ENCODE measurements around the gene GSTT4. TPM values are rescaled to one million over a fixed set of nuclear protein-coding genes. Genes with fewer than 3 reads are reported as not detected.
A peak's percentile ranks its signal among the peaks of the same experiment; 100 is the strongest.

The GSTT4 gene
- total and polyA plus RNA-seq, 2 of the 13 experiments (the other 11 are each of a cell fraction or from before 2014, with no cell fraction given): 0.59 to 0.62 TPM

GRCh38 chr22:23970816-23971486, 34.3 kb downstream of the GSTT4 start:
- TF ChIP-seq ATF7 (IDR thresholded peaks at IDR 0.05): no peak
- TF ChIP-seq ATF7 (CRISPR knock-in tag; IDR thresholded peaks at IDR 0.05): no peak
- no peak for TF ChIP-seq ZFY (CRISPR knock-in tag; IDR thresholded peaks at IDR 0.05)
- TF ChIP-seq AGO2 (optimal IDR thresholded peaks at IDR 0.05; ENCODE audit: low read depth, low read length): peak; percentile 23
- TF ChIP-seq KLF11 (CRISPR knock-in tag; IDR thresholded peaks at IDR 0.05): no peak
- TF ChIP-seq ZNF121 (CRISPR knock-in tag; IDR thresholded peaks at IDR 0.05): no peak
- TF ChIP-seq RBFOX2 (IDR thresholded peaks at IDR 0.05; ENCODE audit: low read depth, low read length): peak; percentile 25; the same call in 1 of the 2 replicates
- TF ChIP-seq RFXANK (CRISPR knock-in tag; IDR thresholded peaks at IDR 0.05): no peak
- TF ChIP-seq THAP9 (CRISPR knock-in tag; IDR thresholded peaks at IDR 0.05; ENCODE audit: borderline replicate concordance): no peak
- TF ChIP-seq FOXO1 (CRISPR knock-in tag; IDR thresholded peaks at IDR 0.05): no peak
- no peak for TF ChIP-seq GLMP (CRISPR knock-in tag; IDR thresholded peaks at IDR 0.05; ENCODE audit: borderline replicate concordance)
- no TSS peak for BruUV-seq (replicated peaks)
- in situ Hi-C loops (cut with HindIII; ENCODE audit: extremely low pct_ligation_motif_present, low pct_unique_long_range_greater_than_20kb): no loop called here
- DNase-seq (ENCODE audit: low spot score): no peak
- FAIRE-seq: no peak
- H3K4me3 ChIP-seq (replicated peaks in 1 of 3; ENCODE audit: insufficient read depth in 1 of 3, low read depth in 2 of 3, low read length in 3 of 3): no peak overlapping the region
- WGBS (ENCODE audit: low lambda C conversion rate): 98% methylated on average over 6 of the region's 6 CpGs
- no peak overlapping the region for H3K27ac ChIP-seq (ENCODE audit: extremely low read length, insufficient read depth, low read length)
- H3K9me3 ChIP-seq (ENCODE audit: low read length): no peaks in the 10 kb centered on the region
- ChIA-PET POLR2A (interaction anchor here (1.1 to 1.7 kb wide), 2 partner anchors 50 to 57 kb away, joined by 3 to 4 read pairs; no protein-coding TSS in a partner anchor), CTCF (ENCODE audit: low intra/inter-chr PET ratio, low total read pairs) (no interaction called here)
- intact Hi-C loops (cut with micrococcal nuclease; ENCODE audit: unreplicated experiment): no loop called here
- no peak overlapping the region for H2AFZ ChIP-seq (ENCODE audit: low read length)
- H3K4me2 ChIP-seq (ENCODE audit: low read depth, low read length): no peak overlapping the region
- H3K4me1 ChIP-seq (ENCODE audit: insufficient read depth, low read length): no peaks in the 10 kb centered on the region
- peaks cover 6% of the 10 kb centered on the region for H3K79me2 ChIP-seq (ENCODE audit: insufficient read depth, low read length)
- no peaks in the 10 kb centered on the region for H3K27me3 ChIP-seq (ENCODE audit: control insufficient read depth in 1 of 2, insufficient read depth in 2 of 2, low read length in 2 of 2)
- peaks cover 4 to 28% of the 10 kb centered on the region in 2 experiments for H3K36me3 ChIP-seq (replicated peaks in 1 of 2; ENCODE audit: control insufficient read depth in 1 of 2, insufficient read depth in 2 of 2, low read length in 2 of 2)
- ATAC-seq: no peak
- H3K9ac ChIP-seq (ENCODE audit: insufficient read depth, low read depth, low read length): no peak overlapping the region
- H4K20me1 ChIP-seq (ENCODE audit: insufficient read depth, low read length): no peaks in the 10 kb centered on the region

All from HepG2 (cell line).